ENCODE data around the gene TEX48.

TEX48 gene

GRCh38 chr9:114722937-114723620 lies 41.1 kb upstream of the TEX48 start:
- H3K4me3 ChIP-seq (replicated peaks; ENCODE audit: low read depth, low read length) = no peak overlapping the region
- TF ChIP-seq, protein P1, sequence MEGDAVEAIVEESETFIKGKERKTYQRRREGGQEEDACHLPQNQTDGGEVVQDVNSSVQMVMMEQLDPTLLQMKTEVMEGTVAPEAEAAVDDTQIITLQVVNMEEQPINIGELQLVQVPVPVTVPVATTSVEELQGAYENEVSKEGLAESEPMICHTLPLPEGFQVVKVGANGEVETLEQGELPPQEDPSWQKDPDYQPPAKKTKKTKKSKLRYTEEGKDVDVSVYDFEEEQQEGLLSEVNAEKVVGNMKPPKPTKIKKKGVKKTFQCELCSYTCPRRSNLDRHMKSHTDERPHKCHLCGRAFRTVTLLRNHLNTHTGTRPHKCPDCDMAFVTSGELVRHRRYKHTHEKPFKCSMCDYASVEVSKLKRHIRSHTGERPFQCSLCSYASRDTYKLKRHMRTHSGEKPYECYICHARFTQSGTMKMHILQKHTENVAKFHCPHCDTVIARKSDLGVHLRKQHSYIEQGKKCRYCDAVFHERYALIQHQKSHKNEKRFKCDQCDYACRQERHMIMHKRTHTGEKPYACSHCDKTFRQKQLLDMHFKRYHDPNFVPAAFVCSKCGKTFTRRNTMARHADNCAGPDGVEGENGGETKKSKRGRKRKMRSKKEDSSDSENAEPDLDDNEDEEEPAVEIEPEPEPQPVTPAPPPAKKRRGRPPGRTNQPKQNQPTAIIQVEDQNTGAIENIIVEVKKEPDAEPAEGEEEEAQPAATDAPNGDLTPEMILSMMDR (IDR thresholded peaks at IDR 0.05; ENCODE audit: low read depth, low read length, missing control alignments) = no peak
- DNase-seq (ENCODE audit: extremely low read depth, low read depth) = no peak

DNA sequence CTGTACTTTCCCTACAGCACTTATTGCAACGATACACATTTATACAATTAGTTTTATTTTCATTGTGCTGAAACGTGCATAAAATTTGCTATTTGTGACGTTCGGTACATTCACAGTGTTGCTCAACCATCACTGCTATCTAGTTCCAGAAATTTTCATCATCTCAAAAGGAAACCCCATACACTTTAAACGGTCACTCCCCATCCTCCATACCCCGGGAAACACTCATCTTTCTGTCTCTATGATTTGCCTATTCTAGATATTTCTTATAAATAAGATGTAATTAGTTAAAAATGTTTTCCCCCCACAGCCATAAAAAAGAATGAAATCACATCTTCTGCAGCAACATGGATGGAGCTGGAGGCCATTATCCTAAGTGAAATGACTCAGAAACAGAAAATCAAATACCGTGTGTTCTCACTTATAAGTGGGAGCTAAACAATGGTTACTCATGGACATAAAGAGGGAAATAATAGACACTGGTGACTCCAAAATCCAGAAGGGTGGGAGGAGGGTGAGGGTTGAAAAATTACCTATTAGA lies 40.2 kb upstream of the TEX48 start:
- no peak overlapping the region for H3K4me3 ChIP-seq (replicated peaks; ENCODE audit: low read depth, low read length)
- no peak for DNase-seq (ENCODE audit: extremely low read depth, low read depth)
- TF ChIP-seq, protein P1 (IDR thresholded peaks at IDR 0.05; ENCODE audit: low read depth, low read length, missing control alignments) = no peak

DNA sequence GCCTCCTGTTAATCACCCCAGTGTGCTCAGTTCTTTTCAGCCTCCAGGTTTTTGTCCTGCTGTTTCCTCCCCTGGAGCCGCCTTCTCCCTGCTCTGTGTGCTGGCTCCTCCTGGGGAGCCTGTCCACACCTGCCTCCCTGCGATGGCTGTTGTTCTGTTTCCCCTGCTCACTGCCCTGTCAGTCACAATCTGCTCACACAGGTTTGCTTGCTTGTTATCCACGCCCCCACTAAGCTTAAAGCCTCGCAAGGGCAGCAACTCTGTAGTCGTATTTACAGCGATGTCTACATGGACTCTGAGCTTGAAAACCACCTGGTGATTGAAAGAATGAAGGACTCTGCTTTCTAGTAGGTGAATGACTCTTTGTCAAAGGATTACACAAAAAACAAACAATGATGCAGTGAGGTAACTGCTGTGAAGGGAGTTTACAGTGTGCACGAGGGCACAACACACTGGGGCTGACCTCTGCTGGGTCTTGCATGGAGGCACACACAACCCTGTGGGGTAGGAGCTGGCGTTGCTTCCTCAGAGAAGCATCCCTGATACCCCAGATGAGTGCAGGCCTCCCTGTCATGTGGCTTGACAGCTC lies 39.6 kb upstream of the TEX48 start:
- H3K4me3 ChIP-seq (replicated peaks; ENCODE audit: low read depth, low read length) = no peak overlapping the region
- DNase-seq (ENCODE audit: extremely low read depth, low read depth) = no peak
- TF ChIP-seq, protein P1 (IDR thresholded peaks at IDR 0.05; ENCODE audit: low read depth, low read length, missing control alignments) = no peak

- no peak overlapping the region for H3K4me3 ChIP-seq (replicated peaks; ENCODE audit: low read depth, low read length)
- TF ChIP-seq, protein P1 (IDR thresholded peaks at IDR 0.05; ENCODE audit: low read depth, low read length, missing control alignments) = no peak
- DNase-seq (ENCODE audit: extremely low read depth, low read depth) = no peak
Measured at GRCh38 chr9:114720086-114720676, 38.2 kb upstream of the TEX48 start.

- TF ChIP-seq, protein P1 (IDR thresholded peaks at IDR 0.05; ENCODE audit: low read depth, low read length, missing control alignments) = no peak
- no peak for DNase-seq (ENCODE audit: extremely low read depth, low read depth)
- no peak overlapping the region for H3K4me3 ChIP-seq (replicated peaks; ENCODE audit: low read depth, low read length)
Measured at GRCh38 chr9:114719290-114719689, 37.3 kb upstream of the TEX48 start.

DNA sequence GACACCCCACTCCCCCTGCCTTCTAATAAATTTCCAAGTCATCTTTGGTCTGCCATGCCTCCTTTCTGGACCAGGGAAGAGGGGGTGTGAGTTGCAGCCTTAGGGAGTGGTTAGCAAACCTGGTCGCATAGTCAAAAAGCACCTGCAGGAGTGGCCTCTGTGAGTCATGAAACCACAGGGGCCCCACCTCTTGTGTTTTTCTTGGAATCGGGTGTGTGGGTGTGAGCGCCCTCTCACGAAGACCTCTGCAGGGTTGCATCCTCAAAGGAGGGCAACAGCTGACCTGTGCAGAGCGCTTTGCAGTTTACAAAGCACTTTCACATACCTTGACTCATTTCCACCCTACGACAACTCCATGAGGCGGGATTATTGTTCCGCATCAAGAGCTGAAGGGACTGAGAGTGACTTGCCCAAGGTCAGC lies 36.8 kb upstream of the TEX48 start:
- DNase-seq (ENCODE audit: extremely low read depth, low read depth) = no peak
- H3K4me3 ChIP-seq (replicated peaks; ENCODE audit: low read depth, low read length) = no peak overlapping the region
- TF ChIP-seq, protein P1 (IDR thresholded peaks at IDR 0.05; ENCODE audit: low read depth, low read length, missing control alignments) = no peak
